GM21786 (cell line): ENCODE results near the gene MPRIP.
"Not testable (repeated sequence)": the region's sequence is repeated elsewhere in the genome, so short reads cannot be mapped to it uniquely, and the experiment has no call there.

Source experiments
- ATAC-seq: cut with Tn5 transposase; IDR thresholded peaks from one replicate; pipeline ENCODE4 v1.9.1; 2021; ENCODE audit not compliant: unreplicated experiment

Gene MPRIP

GRCh38 chr17:17125136-17126084, 83.2 kb downstream of the MPRIP start:
- no peak for ATAC-seq

GRCh38 chr17:17126131-17127110, 84.2 kb downstream of the MPRIP start:
- ATAC-seq, result no peak

GRCh38 chr17:17127156-17127555, 84.9 kb downstream of the MPRIP start:
- no peak for ATAC-seq

DNA sequence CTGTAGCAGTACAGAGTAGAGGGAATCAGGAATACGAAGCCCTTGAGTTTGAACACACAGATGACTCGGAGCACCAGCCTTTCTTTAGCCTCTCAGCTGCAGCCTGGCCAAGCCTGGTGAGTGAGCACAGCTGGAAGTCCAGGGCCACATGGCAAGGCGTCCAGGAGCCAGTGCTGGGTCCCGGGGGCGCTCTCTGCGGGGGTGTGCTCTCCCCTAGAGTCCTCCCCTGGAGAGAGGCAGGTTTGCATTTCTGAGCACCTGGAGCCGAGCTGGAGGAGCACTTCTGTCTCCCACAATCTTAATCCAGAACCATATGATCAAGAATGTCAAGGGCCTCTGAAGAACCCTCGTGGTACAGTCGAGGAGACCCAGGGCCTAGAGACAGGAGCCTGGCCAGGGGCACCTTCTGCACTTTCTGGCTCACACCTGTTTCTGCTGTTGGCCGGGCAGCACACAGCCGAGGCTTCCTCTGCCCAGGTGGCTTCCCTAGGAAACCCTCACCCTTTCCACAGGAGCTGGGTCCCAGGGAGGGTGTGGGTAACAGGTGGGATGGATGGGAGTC, 85.6 kb downstream of the MPRIP start:
- no peak for ATAC-seq

- ATAC-seq, result no peak
Measured at GRCh38 chr17:17128476-17129075, 86.3 kb downstream of the MPRIP start.

- ATAC-seq, result no peak
Measured at GRCh38 chr17:17129466-17129865, 87.2 kb downstream of the MPRIP start.

- ATAC-seq, result no peak
Measured at GRCh38 chr17:17130077-17130844, 88.0 kb downstream of the MPRIP start.

DNA sequence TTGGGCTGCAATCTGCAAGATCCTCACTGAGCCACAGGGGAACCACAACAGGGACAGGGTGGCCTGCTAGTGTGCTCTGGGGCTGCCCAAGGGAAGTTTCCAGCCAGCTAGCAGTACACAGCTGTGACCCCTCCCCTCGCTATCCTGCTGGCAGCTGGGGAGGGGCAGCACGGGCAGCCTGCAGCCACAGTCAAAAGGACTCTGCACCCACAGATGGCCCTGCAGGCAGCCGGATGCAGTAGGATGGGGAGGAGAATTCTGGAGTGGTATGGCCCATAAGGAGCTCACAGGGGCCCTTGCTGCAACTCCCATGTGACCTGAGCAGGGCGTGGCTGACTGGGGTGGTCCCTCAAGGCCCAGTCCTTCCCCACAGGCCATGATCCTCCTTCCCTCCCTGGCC, 89.6 kb downstream of the MPRIP start:
- ATAC-seq, result no peak

GRCh38 chr17:17132746-17133145, 90.5 kb downstream of the MPRIP start:
- no peak for ATAC-seq

DNA sequence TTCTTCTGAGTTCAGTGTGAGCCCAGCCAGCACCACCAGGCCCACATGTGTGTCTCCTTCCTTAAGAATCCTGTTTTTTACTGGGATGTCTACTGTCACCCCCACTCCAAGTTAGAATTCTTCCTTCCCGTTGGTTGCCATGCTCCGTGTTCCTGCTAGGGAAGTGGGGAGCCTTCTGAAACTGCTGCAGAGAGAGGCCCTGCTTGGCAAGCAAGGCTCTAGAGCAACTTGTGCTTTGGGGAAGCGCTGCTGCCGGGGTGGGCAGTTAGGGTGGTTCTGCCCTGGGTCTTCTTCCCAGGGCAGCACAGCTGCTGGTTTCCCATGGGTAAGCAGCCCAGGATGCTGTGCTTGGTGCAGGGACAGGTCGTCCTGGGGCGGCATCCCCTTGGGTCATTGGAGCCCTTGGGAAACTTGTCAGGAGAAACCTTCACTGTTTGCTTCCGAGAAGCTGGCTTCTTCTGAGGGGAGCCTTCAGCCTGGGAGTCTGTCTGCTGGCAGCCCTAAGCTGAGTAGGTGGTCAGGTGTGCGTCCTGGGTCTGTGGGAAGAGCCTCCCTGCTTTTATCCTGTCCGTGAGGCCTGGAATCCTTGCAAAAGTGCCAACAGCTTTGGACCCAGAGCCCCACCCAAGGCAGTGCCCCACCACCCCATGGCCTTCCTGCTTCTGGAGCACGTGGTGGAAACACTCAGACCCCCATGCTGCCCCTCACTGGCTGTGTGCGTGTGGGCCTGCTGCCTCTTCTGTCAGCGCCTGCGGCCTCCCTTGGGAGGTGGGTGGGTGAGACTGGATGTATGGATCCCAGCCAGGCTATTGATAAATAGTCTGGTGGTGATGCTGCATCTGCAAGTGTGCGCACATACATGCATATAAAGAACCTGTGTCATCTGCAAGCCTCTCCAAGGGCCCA, 92.0 kb downstream of the MPRIP start:
- no peak for ATAC-seq

GRCh38 chr17:17134957-17135333, 92.7 kb downstream of the MPRIP start:
- no peak for ATAC-seq

GRCh38 chr17:17136221-17136620, 94.0 kb downstream of the MPRIP start:
- ATAC-seq, result not testable (repeated sequence)

- ATAC-seq, result no peak
Measured at GRCh38 chr17:17137731-17138585, 95.7 kb downstream of the MPRIP start.

DNA sequence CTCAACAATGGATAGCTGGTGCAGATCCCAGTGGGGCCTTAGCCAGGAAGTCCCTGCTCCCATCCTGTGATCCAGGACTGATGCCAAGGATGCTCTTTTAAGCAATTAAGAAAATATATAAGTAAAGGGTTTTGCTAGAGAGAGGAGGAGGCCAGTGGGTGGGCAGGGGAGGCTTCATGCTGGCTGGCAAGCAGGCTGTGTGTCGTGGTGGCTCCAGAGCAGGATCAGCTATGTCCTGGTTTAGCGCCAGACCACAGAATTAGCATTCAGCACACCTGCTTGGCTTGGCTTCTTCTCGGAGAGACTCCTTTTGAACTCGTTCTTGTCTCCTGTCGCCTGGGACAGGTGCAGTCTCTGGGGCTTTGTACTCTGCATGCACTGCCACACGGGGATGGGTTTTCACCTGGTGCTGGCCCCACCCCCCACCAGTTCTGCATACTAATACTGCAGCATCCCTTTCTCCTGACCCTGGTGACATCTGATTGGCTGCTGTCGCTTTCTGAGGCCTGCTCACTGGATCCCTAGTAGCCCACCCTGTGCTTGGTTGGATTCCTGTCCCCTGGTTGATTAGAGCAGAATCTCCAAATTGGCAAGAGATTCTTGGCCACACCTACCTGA, 97.8 kb downstream of the MPRIP start:
- no peak for ATAC-seq

DNA sequence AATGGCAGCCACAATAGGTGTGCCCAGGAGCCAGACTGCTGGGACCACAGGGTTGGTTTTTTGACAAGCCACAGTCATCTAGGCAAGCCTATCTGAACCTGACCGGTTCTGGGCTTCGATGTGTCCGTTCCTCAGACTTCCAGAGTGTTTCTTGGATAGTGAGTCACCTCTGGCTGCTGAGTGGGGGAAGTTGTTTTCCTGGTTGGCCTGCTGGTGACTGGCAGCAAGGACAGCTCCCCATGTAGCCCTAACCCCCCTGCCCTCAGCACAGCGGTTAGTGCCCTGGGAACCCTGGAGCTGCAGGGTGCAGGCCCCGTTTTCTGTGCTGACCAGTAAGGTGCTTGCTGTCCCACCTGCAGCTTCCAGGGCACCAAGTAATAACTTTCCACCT, 98.3 kb downstream of the MPRIP start:
- ATAC-seq, result no peak

- ATAC-seq, result no peak
Measured at GRCh38 chr17:17141279-17141678, 99.0 kb downstream of the MPRIP start.

DNA sequence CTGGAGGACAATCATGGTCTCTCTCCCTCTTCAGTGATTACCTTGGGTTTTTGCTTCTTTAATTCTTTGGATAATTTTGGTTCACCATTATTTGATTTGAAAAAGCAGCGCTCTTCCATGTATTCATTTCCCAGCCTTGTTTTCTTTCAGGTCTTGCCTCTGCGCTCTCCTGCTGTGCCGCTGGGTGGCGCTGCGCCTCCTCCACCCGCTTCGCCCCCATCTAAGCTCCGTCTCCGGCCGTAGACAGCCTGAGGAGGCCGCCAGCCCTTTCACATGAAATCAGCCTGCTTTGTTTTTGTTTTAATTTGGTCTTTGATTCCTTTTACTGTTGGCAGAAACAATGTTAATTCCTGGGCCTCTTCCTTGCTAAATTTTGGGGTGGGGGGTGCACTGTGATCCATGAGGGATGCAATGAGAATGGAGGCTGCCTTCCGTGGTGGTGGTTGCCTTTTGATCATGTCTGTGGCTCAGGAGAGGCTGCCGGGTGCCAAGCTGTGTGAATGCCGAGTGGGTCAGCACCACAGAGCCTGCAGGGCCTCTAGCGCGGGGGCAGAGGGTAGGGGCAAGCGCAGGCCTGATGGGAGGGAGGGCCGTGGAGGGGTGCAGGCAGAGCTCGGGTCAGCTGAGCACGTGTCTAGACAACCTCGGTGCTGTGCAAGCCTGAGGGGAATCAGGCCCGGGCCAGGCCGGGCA, 99.7 kb downstream of the MPRIP start:
- ATAC-seq, result no peak
